RPMI7951 (cell line): Measurements from ENCODE around the gene CTAG1A. TPM values are rescaled to one million over a fixed set of nuclear protein-coding genes. Genes with fewer than 3 reads are reported as not detected.
"Not testable (repeated sequence)": the region's sequence is repeated elsewhere in the genome, so short reads cannot be mapped to it uniquely, and the experiment has no call there.

ENCODE experiments used
- DNase-seq: peaks from one replicate; pipeline ENCODE4 v3.0.0-alpha.2; 2012; ENCODE audit warnings: low read depth
- total RNA-seq: library from RNA; depleted of rRNA; stranded (reverse); fragments of >200 nt; shearing (Covaris generic); gene quantifications from 2 replicates; pipeline ENCODE4 v1.2.3, GENCODE V29; 2014

Gene CTAG1A
- total RNA-seq, 1 experiment from 2014 or later: not detected

- DNase-seq: not testable (repeated sequence)
Observed at GRCh38 chrX:154573061-154573460, 11.9 kb upstream of the CTAG1A start.

GRCh38 chrX:154575076-154575475 lies 9.9 kb upstream of the CTAG1A start:
- not testable (repeated sequence) for DNase-seq

- not testable (repeated sequence) for DNase-seq
Observed at GRCh38 chrX:154582994-154583393, 1.9 kb upstream of the CTAG1A start.

GRCh38 chrX:154590415-154590814 lies 5.5 kb downstream of the CTAG1A start:
- not testable (repeated sequence) for DNase-seq

GRCh38 chrX:154592505-154592904 lies 7.6 kb downstream of the CTAG1A start:
- no peak for DNase-seq

- no peak for DNase-seq
Observed at GRCh38 chrX:154593201-154593600, 8.3 kb downstream of the CTAG1A start.

GRCh38 chrX:154594491-154594890 lies 9.6 kb downstream of the CTAG1A start:
- DNase-seq: no peak

- no peak for DNase-seq
Observed at GRCh38 chrX:154595559-154596249, 10.8 kb downstream of the CTAG1A start.

GRCh38 chrX:154596290-154596929 lies 11.5 kb downstream of the CTAG1A start:
- peak; percentile 74 for DNase-seq

GRCh38 chrX:154597221-154597620 lies 12.3 kb downstream of the CTAG1A start:
- DNase-seq: no peak

GRCh38 chrX:154598656-154599055 lies 13.7 kb downstream of the CTAG1A start:
- no peak for DNase-seq

- DNase-seq: no peak
Observed at GRCh38 chrX:154599531-154599930, 14.6 kb downstream of the CTAG1A start.

- DNase-seq: peak; percentile 67
Observed at GRCh38 chrX:154600759-154601374, 15.9 kb downstream of the CTAG1A start.

GRCh38 chrX:154602226-154602625 lies 17.3 kb downstream of the CTAG1A start:
- no peak for DNase-seq

- DNase-seq: no peak
Observed at GRCh38 chrX:154602766-154603437, 18.0 kb downstream of the CTAG1A start.

GRCh38 chrX:154603438-154604430 lies 18.8 kb downstream of the CTAG1A start:
- DNase-seq: peak; percentile 82

GRCh38 chrX:154605566-154605965 lies 20.6 kb downstream of the CTAG1A start:
- DNase-seq: no peak

- no peak for DNase-seq
Observed at GRCh38 chrX:154607370-154607769, 22.4 kb downstream of the CTAG1A start.

GRCh38 chrX:154607976-154608375 lies 23.0 kb downstream of the CTAG1A start:
- not testable (repeated sequence) for DNase-seq

GRCh38 chrX:154608823-154609222 lies 23.9 kb downstream of the CTAG1A start:
- DNase-seq: not testable (repeated sequence)

GRCh38 chrX:154611146-154611545 lies 26.2 kb downstream of the CTAG1A start:
- not testable (repeated sequence) for DNase-seq
